CMK (cell line): ENCODE data around the gene NTMT1.
"Not testable (repeated sequence)": the region's sequence is repeated elsewhere in the genome, so short reads cannot be mapped to it uniquely, and the experiment has no call there.

ENCODE experiments used
- DNase-seq: peaks from one replicate; pipeline ENCODE4 v3.0.0-alpha.2; 2010; ENCODE audit warnings: low read depth

Gene NTMT1

GRCh38 chr9:129615407-129616285 is 10.3 kb upstream of the NTMT1 start:
- no peak for DNase-seq

GRCh38 chr9:129617167-129617566 is 8.8 kb upstream of the NTMT1 start:
- DNase-seq = no peak

GRCh38 chr9:129619787-129620668 is 5.9 kb upstream of the NTMT1 start:
- no peak for DNase-seq

- no peak for DNase-seq
Measured at GRCh38 chr9:129620669-129621295, 5.2 kb upstream of the NTMT1 start, which contains the start of gene C9orf50. TSS of gene C9orf50 (minus strand) at chr9:129621101. CDS start at chr9:129620574, 527 bp downstream.

- no peak for DNase-seq
Measured at GRCh38 chr9:129623331-129623730, 2.6 kb upstream of the NTMT1 start.

GRCh38 chr9:129624168-129624759 is 1.7 kb upstream of the NTMT1 start:
- no peak for DNase-seq

- DNase-seq = no peak
Measured at GRCh38 chr9:129624947-129625346, 1.0 kb upstream of the NTMT1 start.

GRCh38 chr9:129626625-129627284 is 792 bp downstream of the NTMT1 start:
- DNase-seq = no peak

GRCh38 chr9:129627556-129628440 is 1.8 kb downstream of the NTMT1 start:
- DNase-seq = no peak

- no peak for DNase-seq
Measured at GRCh38 chr9:129628709-129629108, 2.7 kb downstream of the NTMT1 start.

GRCh38 chr9:129629251-129629820 is 3.4 kb downstream of the NTMT1 start:
- no peak for DNase-seq

GRCh38 chr9:129630967-129631673 is 5.2 kb downstream of the NTMT1 start:
- no peak for DNase-seq

- DNase-seq = no peak
Measured at GRCh38 chr9:129631674-129632129, 5.7 kb downstream of the NTMT1 start.

GRCh38 chr9:129632460-129632859 is 6.5 kb downstream of the NTMT1 start:
- DNase-seq = no peak

GRCh38 chr9:129633207-129633606 is 7.2 kb downstream of the NTMT1 start:
- no peak for DNase-seq

GRCh38 chr9:129633848-129634247 is 7.9 kb downstream of the NTMT1 start:
- DNase-seq = no peak

- DNase-seq = no peak
Measured at GRCh38 chr9:129635099-129636065, 9.4 kb downstream of the NTMT1 start.

GRCh38 chr9:129636343-129636742 is 10.4 kb downstream of the NTMT1 start:
- DNase-seq = not testable (repeated sequence)
